Neural cell (in vitro differentiated cells): Measurements from ENCODE around the gene PCDHGA7. TPM values are rescaled to one million over a fixed set of nuclear protein-coding genes. Genes with fewer than 3 reads are reported as not detected.

ENCODE experiments used
- H2AFZ ChIP-seq: fragments of 200-600, 300-800 bp; sonication (generic), shearing (Covaris generic); 2 replicates; pipeline ENCODE4 v1.6.0; 2014; ENCODE audit warnings: low read depth, mild to moderate bottlenecking, antibody characterized with exemption, low read length, moderate library complexity
- H3F3A ChIP-seq: fragments of 200-600 bp; shearing (Covaris generic); 2 replicates; pipeline ENCODE4 v1.6.1; 2016; ENCODE audit warnings: mild to moderate bottlenecking, moderate library complexity, mixed read lengths, antibody characterized with exemption, low read length; ENCODE audit not compliant: insufficient read depth, poor library complexity, severe bottlenecking
- H3K27ac ChIP-seq: fragments of 200-600, 300-800 bp; sonication (generic), shearing (Covaris generic); 2 replicates; pipeline ENCODE4 v1.5.1; 2014; ENCODE audit warnings: mild to moderate bottlenecking, low read length, moderate library complexity
- H3K27me3 ChIP-seq: fragments of 300-800, 200-600 bp; sonication (generic), shearing (Covaris generic); 2 replicates; pipeline ENCODE4 v1.6.0; 2014; ENCODE audit warnings: mild to moderate bottlenecking, low read depth, low read length, moderate library complexity; ENCODE audit not compliant: insufficient read depth
- H3K36me3 ChIP-seq: fragments of 300-800, 200-600 bp; sonication (generic), shearing (Covaris generic); 2 replicates; pipeline ENCODE4 v1.5.1; 2014; ENCODE audit warnings: mild to moderate bottlenecking, antibody characterized with exemption, low read length, moderate library complexity; ENCODE audit not compliant: insufficient read depth
- H3K4me2 ChIP-seq: fragments of 300-800, 200-600 bp; sonication (generic), shearing (Covaris generic); 2 replicates; pipeline ENCODE4 v1.6.0; 2014; ENCODE audit warnings: mild to moderate bottlenecking, low read length
- H3K4me3 ChIP-seq: fragments of 300-800, 200-600 bp; sonication (generic), shearing (Covaris generic); 2 replicates; pipeline ENCODE4 v1.5.1; 2014; ENCODE audit warnings: mild to moderate bottlenecking, low read length, moderate library complexity
- H3K79me2 ChIP-seq: fragments of 200-600 bp; shearing (Covaris generic); replicated peaks from 2 replicates; pipeline ENCODE4 v1.6.0; 2014; ENCODE audit warnings: mild to moderate bottlenecking, low read length, moderate library complexity; ENCODE audit not compliant: insufficient read depth
- H3K9ac ChIP-seq: fragments of 300-800, 200-600 bp; sonication (generic), shearing (Covaris generic); 2 replicates; pipeline ENCODE4 v1.6.1; 2016; ENCODE audit warnings: mild to moderate bottlenecking, low read length, mixed read lengths
- H3K9me2 ChIP-seq: fragments of 200-600 bp; shearing (Covaris generic); 2 replicates; pipeline ENCODE4 v1.6.1; 2016; ENCODE audit warnings: mild to moderate bottlenecking, low read length, mixed read lengths; ENCODE audit not compliant: insufficient read depth
- H3K9me3 ChIP-seq: fragments of 200-600, 300-800 bp; sonication (generic), shearing (Covaris generic); 2 replicates; pipeline ENCODE4 v1.6.1; 2016; ENCODE audit warnings: mild to moderate bottlenecking, mixed run types, low read length, moderate library complexity, mixed read lengths
- H4K20me1 ChIP-seq: fragments of 200-600 bp; shearing (Covaris generic); 2 replicates; pipeline ENCODE4 v1.6.1; 2016; ENCODE audit warnings: mild to moderate bottlenecking, mixed run types; ENCODE audit not compliant: insufficient read depth
- CTCF ChIP-seq: fragments of 450-650 bp; IDR thresholded peaks from 2 replicates; pipeline ENCODE4 v1.5.1; 2014; ENCODE audit warnings: antibody characterized with exemption, mild to moderate bottlenecking, moderate library complexity; ENCODE audit not compliant: poor library complexity, severe bottlenecking
- EP300 ChIP-seq: fragments of 450-650 bp; conservative IDR thresholded peaks from 2 replicates; pipeline ENCODE4 v1.6.1; 2014; ENCODE audit warnings: antibody characterized with exemption, mild to moderate bottlenecking, moderate library complexity; ENCODE audit not compliant: poor library complexity, severe bottlenecking
- EZH2 ChIP-seq: fragments of 200-600, 300-800 bp; shearing (Covaris generic), sonication (generic); IDR thresholded peaks from 2 replicates; pipeline ENCODE4 v1.6.1; 2014; ENCODE audit warnings: antibody characterized with exemption, low read length, borderline replicate concordance, mild to moderate bottlenecking; ENCODE audit not compliant: insufficient read depth, poor library complexity, severe bottlenecking
- MXI1 ChIP-seq: fragments of 450-650 bp; conservative IDR thresholded peaks from 2 replicates; pipeline ENCODE4 v1.6.1; 2014; ENCODE audit warnings: antibody characterized with exemption, mild to moderate bottlenecking; ENCODE audit not compliant: poor library complexity, severe bottlenecking
- POLR2AphosphoS5 ChIP-seq: IDR thresholded peaks from 2 replicates; pipeline ENCODE4 v1.6.1; 2012
- RAD21 ChIP-seq: fragments of 450-650 bp; conservative IDR thresholded peaks from 2 replicates; pipeline ENCODE4 v1.6.1; 2014; ENCODE audit warnings: antibody characterized with exemption, mild to moderate bottlenecking, moderate library complexity
- REST ChIP-seq: IDR thresholded peaks from 2 replicates; pipeline ENCODE4 v1.6.1; 2012; ENCODE audit warnings: borderline replicate concordance
- SMC3 ChIP-seq: fragments of 450-650 bp; conservative IDR thresholded peaks from 2 replicates; pipeline ENCODE4 v1.6.1; 2014; ENCODE audit warnings: antibody characterized with exemption, mild to moderate bottlenecking, moderate library complexity; ENCODE audit not compliant: poor library complexity
- TAF1 ChIP-seq: IDR thresholded peaks from 2 replicates; pipeline ENCODE4 v1.6.1; 2012; ENCODE audit warnings: low read depth
- polyA minus RNA-seq: library from RNA; depleted of rRNA, polyadenylated mRNA; stranded (reverse); fragments of >200 nt; gene quantifications from 2 replicates; pipeline ENCODE4 v1.2.3, GENCODE V29; 2014
- polyA plus RNA-seq: library from polyadenylated mRNA; depleted of rRNA; stranded (reverse); fragments of >200 nt; gene quantifications from 2 replicates; pipeline ENCODE4 v1.2.3, GENCODE V29; 2014

PCDHGA7 gene
- polyA plus RNA-seq = not detected in 2 replicates
- 0.97 and 1.0 TPM in 2 replicates for polyA minus RNA-seq

GRCh38 chr5:141382469-141383294 lies at the start of gene PCDHGA7:
Gene PCDHGA7, plus strand, starts transcription at chr5:141382742. Its CDS starts 158 bp downstream, at chr5:141382900.
- no peak for TF ChIP-seq SMC3
- no peak for TF ChIP-seq EZH2
- TF ChIP-seq EP300 = no peak
- TF ChIP-seq CTCF = no peak
- no peak for TF ChIP-seq MXI1
- TF ChIP-seq REST = no peak
- no peak for TF ChIP-seq RAD21
- no peak for TF ChIP-seq POLR2AphosphoS5
- no peak for TF ChIP-seq TAF1
- Histone ChIP-seq H3K4me3 (no peak within 1 kb of the TSS), H3K9me3 (peaks cover 22% of the 10 kb centered on the region), H2AFZ (no peak within 1 kb of the TSS), H3K27me3 (no peaks in the 10 kb centered on the region), H3K27ac (no peak within 1 kb of the TSS), H3K79me2 (no peaks in the 10 kb centered on the region), H3K4me2 (no peak within 1 kb of the TSS), H3K9me2 (no peaks in the 10 kb centered on the region), H3F3A (no peaks in the 10 kb centered on the region), H3K9ac (no peak within 1 kb of the TSS), H3K36me3 (no peaks in the 10 kb centered on the region), H4K20me1 (no peaks in the 10 kb centered on the region)

- Histone ChIP-seq H3F3A (no peaks in the 10 kb centered on the region), H3K27me3 (no peaks in the 10 kb centered on the region), H3K4me2 (no peak within 1 kb of the TSS), H3K27ac (no peak within 1 kb of the TSS), H3K9ac (no peak within 1 kb of the TSS), H3K9me2 (no peaks in the 10 kb centered on the region), H3K36me3 (no peaks in the 10 kb centered on the region), H3K79me2 (no peaks in the 10 kb centered on the region), H4K20me1 (no peaks in the 10 kb centered on the region), H3K9me3 (no peaks in the 10 kb centered on the region), H2AFZ (no peak within 1 kb of the TSS), H3K4me3 (no peak within 1 kb of the TSS)
- TF ChIP-seq EP300 (no peak), TAF1 (no peak), EZH2 (no peak), SMC3 (no peak), MXI1 (no peak), RAD21 (no peak), REST (no peak), CTCF (no peak), POLR2AphosphoS5 (no peak)
These were observed 43.8 kb upstream of the PCDHGA7 start, which contains the start of gene PCDHGA2 for GRCh38 chr5:141338538-141339306. Gene PCDHGA2, plus strand, starts transcription at chr5:141338760.
